GM20431 (cell line): ENCODE data around the gene DNASE1L3.
"Not testable (repeated sequence)": the region's sequence is repeated elsewhere in the genome, so short reads cannot be mapped to it uniquely, and the experiment has no call there.

ENCODE experiments used
- in situ Hi-C: fragments of 300-500 bp; cut with MseI, MboI; formaldehyde crosslinking; loops from one replicate; pipeline ENCODE4 v1.15.0; 2020; ENCODE audit warnings: low sequenced_read_pairs; ENCODE audit not compliant: unreplicated experiment

Gene DNASE1L3

DNA sequence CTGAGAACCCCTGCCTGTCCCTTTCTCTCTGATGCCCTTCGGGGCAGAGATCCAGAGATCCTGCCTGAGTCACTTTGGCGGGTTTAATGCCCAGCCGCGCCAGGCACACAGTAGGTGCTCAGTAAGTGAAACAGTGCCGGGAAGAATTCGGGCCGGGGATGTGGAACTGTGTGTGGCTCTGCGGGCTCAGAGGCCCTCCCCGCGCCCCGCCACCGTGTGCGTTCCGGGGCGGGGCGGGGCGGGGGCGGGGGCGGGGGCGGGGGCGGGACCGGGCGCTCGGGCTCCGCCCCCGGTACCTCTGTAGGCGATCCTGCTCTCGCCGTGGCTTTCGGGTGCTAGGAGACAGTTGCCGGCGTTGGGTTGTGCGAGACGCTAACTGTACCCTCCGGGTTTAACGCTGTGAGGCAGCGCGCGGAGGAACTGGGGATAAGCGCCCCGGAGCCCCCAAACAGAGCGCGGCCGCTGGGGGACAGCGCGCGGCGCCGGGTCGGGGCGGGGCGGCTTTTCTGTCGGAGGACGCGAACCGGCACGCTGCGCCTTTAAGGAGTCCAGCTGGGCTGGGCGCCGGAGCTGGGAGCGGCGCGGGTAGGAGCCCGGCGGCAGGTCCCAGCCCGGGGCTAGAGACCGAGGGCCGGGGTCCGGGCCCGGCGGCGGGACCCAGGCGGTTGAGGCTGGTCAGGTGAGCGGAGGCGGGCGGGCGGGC lies 26.6 kb upstream of the DNASE1L3 start, which contains the start of gene ABHD6:
Gene ABHD6, plus strand, starts transcription at position 555 of the 703 bp plus-strand sequence. CDS start 18,795 bp downstream, outside the sequence.
- in situ Hi-C loops = no loop called here

DNA sequence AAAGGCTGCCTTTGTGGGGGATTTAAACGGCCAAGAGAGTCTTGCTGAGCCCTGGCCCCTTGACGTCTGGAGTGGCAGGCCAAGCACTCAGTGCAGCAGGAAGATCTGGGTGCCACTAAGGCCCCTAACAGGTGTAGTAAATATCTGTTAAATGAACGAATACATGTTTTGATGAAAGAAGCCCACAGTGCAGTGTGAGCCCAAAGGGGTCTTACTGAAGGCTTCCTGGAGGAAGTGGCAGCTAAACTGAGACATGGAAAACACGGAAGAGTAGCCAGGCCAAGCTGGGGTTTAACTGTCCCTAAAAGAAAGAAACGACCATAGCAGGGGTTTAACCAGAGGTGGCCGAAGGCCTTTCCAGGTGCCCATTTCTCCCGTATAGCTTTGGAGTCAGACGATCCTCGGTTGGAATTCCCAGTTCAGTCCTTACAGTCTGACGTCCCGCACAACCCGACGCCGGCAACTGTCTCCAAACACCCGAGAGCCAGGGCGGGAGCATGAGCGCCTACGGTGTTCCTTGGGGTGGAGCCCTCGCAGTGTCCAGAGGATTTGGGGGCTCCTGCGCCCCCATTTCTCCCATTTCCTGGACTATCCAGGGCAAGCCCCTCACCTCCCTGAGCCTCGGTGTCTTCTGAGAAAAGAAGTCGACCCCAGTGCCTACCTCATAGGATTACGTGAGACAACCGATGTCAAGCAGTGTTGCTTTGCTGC lies 25.9 kb upstream of the DNASE1L3 start:
- in situ Hi-C loops = no loop called here

DNA sequence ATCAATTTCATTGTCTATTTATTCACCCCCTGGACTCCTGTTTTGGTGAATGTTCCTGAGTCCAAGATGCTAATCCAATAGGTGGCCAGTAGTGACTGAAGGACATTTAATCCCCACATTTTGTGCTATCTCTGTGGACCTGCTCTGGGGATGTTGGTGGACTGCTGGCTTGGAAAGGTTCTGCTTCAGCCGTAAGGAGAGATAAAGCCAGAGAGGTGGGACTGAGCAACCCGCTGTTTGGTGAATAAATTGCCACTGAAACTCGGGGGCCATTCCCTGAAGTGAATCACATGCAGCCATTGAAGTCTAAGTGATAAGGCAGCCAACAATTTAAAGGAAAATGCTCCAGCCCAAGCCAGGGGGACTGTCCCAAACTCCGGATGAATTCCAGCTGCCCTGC lies 25.2 kb upstream of the DNASE1L3 start:
- in situ Hi-C loops = no loop called here

DNA sequence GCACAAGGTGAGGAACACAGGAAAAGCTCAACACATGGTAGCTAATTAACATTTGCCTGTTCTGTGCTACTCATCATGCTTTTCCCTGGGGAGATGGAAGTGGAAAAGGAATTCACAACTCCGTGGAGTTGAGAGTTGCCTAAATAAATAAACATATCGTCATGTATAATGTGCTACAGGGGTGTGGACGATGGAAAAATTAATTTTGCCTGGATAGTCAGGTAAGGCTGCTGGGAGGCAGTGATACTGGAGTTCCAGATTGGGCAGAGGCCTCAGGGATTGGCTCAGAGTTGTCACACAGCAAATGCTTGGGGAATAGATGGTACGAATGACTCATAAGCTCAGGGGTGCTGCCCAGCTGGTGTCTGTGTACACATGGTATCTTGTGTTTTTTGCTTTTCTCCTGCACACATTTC lies 23.8 kb upstream of the DNASE1L3 start:
- in situ Hi-C loops = no loop called here

DNA sequence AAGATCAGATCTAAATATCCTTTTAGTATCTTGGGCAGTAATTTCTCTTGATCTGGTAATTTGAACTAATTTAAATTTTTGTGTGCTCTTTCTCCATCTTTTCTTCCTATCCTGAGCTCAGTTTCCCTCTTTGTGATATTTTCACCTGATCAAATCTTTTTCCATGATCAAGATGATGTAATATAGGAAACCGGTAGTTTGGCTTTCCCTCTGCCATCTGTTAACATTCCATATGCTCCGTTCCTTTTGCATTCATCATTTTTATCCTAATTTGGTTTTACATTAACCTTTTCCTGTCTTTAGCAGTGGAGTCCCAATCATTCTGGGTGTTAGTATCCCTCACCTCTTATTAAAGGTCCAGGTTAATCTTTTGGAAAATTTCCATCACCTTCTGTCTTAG lies 20.9 kb upstream of the DNASE1L3 start:
- in situ Hi-C loops = no loop called here

DNA sequence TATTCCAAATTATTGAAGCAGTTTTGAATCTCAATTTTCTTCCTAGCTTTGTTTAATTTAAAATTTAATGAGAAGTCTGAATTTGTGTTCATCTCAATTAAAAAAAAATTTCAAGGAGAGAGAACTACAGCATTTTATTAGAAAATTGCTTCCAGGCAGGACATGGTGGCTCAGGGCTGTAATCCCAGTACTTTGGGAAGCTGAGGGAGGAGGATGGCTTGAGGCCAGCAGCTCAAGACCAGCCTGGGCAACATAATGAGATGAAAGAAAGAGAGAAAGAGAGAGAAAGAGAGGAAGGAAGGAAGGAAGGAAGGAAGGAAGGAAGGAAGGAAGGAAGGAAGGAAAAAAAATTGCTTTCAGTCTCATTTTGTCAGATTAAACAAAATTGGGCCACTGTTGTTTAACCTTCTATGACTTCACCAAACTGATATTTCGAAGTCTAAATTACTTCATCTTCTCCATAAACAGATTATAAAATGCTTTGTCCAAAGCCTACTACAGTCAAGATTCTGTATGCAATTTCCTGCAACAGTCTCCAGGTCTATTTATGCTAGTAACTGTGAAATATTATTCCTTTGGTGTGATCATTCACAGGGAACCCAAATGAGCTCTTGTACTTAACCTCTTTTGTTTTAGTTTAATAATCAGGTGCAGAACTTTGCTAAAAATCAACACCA lies 20.2 kb upstream of the DNASE1L3 start:
- in situ Hi-C loops = no loop called here

DNA sequence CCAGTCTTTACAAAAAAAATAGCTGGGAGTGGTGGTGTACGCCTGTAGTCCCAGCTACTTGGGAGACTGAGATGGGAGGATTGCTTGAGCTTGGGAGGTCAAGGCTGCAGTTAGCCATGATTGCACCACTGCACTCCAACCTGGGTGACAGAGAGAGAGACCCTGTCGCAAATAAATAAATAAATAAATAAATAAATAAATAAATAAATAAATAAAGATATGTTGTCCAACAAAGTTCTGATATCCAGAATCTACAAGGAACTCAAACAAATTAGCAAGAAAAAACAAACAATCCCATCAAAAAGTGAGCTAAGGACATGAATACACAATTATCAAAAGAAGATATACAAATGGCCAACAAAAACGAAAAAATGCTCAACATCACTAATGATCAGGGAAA lies 17.2 kb upstream of the DNASE1L3 start:
- in situ Hi-C loops = not testable (repeated sequence)

DNA sequence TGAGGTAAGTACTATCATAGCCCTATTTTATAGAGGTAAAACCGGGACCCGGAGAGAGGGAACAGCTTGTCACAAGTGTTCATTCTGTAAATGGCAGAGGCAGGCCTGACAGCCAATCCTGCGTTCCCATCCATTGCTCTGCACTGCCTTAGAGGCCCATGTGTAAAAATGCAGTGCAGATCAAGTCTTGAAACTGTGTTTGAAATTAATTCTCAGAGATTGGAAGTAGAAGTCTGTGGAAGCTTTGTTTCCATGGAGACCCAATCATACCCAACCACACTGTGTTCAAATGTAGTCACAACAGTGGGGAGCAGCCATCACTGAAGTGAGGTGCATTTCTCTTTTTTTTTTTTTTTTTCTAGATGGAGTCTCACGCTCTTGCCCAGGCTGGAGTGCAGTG lies 13.1 kb upstream of the DNASE1L3 start:
- in situ Hi-C loops = no loop called here

DNA sequence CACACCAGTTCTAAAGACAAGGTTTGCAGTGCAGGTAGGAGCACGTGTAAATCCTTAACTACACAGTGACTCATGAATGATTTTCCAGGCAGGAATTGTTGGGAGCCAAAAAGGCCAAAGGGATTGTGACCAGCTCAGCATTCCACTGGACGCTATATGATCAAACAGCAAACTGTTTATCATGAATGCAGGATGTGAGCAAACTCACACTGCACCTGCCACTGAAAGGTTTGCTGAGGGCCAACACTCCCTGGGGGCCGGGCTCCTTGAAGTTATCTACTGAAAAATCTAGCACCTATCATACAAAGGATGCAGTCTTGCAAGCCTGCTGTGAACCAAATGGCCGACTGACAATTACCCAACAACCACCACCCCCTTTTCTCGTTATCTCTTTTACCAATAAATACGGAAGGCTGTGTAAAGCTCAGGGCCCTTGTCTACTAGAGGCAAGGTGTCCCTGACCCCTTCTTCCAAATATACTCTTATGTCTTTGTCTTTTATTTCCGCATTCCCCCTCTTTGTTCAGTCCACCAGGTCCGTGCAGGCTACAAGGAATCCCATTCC lies 11.5 kb upstream of the DNASE1L3 start:
- in situ Hi-C loops = no loop called here

DNA sequence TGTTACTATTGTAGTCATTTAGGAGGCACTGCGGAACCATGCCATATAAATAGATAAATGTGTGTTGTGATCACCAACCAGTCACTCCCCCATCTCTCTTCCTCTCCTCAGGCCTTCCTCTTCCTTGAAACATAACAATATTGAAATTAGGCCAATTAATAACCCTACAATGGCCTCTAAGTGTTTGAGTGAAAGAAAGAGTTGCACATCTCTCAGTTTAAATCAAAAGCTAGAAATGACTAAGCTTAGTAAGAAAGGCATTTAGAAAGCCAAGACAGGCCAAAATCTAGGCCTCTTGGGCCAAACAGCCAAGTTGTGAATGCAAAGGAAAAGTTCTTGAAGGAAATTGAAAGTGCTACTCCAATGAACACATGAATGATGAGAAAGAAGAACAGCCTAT lies 8.1 kb upstream of the DNASE1L3 start:
- in situ Hi-C loops = no loop called here

DNA sequence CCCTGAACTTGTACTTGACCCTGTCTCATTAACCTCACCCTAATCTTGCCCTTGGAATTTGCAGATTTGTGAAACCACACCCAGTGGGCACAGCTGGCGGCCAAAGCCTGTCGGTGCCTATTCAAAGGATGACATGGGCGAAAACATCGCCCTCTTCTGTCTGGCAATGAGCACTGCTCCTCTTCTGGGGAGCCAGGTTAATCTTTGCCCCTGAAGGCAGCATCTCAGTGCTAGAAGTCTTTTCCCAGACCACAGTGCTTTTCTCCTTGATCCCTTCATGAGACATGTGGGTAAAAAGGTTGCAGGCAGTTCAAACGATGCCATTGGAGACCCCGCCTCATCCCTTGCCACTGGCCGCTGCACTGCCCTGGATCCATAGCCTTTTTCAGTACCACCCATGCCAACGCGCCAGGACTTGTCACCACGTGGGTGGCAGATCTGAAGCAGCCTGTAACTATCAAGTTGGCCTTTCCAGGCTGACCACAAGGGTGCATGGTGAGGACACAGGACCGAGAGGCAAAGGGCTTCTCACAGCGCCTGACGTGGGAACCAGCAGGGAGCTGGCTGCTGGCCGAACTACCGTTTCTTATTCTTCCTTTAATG lies 6.5 kb upstream of the DNASE1L3 start:
- in situ Hi-C loops = no loop called here

DNA sequence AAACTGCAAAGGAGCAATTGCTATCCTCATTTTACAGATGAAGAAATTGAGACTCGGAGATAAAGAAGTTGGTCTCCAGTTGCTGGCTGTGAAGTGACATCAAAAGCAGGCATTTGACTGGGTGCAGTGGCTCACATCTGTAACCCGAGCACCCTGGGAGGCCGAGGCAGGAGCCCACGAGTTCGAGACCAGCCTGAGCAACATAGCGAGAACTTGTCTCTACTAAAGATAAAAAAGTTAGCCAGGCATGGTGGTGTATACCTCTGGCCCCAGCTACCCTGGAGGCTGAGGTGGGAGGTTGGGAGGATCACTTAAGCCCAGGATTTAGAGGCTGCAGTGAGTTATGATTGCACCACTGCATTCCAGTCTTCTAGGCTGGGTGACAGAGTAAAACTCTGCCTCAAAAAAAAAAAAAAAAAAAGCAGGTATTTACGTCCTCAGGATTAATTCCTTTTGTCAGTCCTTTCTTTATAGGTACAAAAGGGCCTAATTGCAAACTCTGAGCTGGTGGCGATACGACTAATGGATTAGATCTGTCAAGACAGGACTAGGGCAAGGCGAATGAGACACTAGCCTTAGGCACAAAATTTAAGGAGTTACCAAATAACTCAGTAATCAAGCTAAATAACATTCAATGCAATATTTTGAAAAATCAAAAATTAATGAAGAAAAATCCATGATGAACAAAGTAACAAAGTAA lies 5.9 kb upstream of the DNASE1L3 start:
- in situ Hi-C loops = no loop called here

DNA sequence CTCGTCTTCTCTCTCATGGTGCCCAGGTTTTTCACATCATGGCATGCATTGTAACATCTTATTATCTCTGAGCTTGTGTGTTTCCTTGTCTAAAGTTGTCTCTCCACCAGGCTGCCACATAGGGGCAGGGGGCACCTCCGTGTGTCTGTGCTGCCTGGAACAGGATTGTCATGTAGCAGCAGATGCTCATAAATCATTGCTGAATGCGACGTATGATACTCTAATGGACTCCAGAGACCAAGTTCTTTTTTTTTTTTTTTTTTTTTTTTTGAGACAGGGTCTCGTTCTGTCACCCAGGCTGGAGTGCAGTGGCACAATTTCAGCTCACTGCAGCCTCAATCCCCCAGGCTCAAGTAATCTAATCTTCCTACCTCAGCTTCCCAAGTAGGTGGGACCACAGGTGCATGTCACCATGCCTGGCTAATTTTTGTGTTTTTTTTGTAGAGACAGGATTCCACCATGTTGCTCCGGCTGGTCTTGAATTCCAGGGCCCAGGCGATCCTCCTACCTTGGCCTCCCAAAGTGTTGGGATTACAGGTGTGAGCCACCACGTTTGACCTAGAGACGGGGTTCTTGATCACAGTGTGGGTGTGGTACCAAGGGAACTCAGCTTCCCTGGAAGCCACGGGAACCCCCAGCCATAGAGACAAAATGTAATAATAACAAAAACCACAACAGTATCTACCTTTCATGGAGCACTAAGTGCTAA lies 4.7 kb upstream of the DNASE1L3 start:
- in situ Hi-C loops = no loop called here

DNA sequence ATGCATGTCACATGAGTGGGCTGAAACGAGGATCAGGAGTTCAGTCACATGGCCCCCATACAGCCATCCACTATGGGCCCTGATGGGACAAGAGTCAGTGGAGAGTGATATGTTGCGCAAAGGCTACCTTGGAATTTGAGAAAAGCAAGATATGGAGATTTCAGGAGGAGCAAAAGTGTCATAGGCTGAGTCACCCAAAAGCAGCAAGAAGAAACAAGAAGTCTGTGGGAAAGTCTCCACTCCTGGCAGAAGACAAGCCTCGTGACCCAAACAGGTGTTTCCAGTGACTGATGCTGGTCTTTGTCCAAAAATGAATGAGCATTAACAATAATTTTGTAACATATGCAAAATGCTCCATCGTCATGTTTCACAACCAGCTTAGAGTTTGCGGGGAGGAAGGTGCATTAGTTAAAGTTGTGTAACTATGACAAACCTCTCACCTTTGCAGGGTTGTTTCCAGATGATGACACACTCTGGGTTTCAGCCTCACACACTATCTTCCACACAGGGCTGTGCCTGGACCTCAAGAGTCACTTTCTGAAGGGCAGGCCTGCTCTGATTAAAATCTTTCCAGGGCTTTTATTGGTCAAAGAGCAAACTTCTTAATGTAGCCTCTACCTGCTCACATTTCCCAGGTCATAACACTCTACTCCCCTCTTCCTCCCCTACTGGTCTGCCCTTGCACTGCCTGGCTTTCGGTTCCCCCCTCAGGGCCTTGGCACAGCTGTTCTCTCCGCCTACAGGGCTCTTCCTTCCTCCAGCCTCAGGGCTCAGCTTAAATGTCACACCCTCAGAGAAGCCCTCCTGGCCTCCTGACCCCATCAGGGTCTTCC lies 3.9 kb upstream of the DNASE1L3 start:
- in situ Hi-C loops = no loop called here

DNA sequence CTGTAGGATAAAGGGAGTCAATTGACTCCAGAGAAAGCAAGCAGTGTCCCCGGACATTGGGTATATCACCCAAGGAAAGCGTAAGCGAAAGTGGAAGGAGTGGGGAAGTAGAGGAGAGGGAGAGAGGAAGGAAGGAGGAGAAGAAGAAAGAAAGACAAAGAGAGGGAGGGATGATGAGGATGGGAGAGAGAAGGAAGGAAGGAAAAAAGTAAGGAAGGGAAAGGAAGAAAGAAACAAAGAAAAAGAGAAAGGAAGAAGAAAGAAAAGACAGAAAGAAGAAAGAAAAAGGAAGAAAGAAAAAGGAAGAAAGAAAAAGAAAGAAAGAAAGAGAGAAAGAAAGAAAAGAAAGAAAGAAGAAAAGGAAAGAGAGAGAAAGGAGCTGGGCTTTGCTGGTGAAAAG lies 839 bp downstream of the DNASE1L3 start:
- in situ Hi-C loops = no loop called here

DNA sequence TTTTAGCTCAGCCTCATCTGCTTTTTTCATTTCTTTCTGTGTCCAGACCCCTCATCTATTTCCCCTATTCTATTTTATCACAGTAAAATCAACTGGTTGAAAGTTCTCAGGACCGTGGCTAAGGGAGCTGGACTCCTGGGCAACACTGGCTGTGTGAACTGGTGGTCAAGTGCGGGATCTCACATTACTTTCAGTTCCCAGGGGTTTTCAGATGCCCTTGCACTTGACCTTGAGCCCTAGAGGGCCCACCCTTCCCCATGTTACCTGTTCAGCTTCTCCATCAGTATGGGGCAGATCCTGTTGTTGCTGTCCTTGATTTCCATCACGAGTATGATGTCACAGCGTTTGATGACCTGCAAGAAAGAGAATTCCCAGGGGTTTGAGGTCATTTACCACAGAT lies 2.8 kb downstream of the DNASE1L3 start:
- in situ Hi-C loops = no loop called here

DNA sequence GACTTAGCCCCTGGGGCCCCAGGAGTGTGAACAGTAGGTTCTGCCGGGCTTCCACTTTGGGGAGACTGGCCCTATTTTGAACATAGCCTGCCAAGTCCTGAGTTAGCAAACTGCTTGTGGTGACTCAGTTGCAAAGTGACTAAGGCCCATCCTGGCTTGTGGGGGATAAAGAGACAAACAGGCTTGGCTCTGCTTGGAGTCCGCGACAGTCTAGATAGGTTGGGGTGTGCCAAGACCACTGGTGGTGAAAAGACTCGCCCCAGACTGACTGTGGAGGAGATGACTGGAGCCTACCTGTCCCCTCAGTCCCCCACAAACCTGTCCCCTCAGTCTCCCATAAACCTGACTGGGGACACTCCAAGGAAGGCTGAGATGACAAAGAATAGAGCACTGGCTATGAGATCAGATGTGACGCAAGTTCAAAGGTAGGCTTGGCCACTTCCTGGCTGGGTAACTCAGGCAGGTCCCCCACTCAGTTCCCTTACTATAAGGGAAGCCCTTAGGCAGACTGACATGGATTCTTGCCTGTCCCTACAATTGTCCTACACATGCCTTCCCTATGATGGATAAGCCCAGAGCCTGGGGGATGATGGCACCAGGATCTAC lies 4.3 kb downstream of the DNASE1L3 start:
- in situ Hi-C loops = no loop called here

DNA sequence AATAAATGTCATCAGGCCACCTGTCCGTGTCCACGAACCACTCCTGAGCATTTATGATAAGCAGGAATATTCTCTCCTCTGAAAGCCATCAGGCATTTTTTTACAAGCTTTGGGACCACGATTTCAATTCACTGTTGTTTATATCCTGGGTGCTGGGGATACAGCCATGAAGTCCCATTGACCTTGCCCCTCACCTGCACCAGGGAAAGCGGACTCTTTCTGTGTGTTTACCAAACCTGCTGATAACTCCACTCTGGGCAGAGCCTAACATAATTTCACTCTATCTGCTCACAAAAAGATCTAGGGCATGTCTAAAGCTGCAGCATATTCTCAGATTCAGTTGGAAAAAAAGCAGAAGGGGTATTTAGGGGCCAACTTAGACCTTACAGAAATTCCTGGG lies 4.8 kb downstream of the DNASE1L3 start:
- in situ Hi-C loops = no loop called here
